GM18858 (cell line): ENCODE results near the gene CPEB3.

Experiments used
- ATAC-seq: cut with Tn5 transposase; IDR thresholded peaks from one replicate; pipeline ENCODE4 v1.9.1; 2021; ENCODE audit not compliant: unreplicated experiment

CPEB3 gene

DNA sequence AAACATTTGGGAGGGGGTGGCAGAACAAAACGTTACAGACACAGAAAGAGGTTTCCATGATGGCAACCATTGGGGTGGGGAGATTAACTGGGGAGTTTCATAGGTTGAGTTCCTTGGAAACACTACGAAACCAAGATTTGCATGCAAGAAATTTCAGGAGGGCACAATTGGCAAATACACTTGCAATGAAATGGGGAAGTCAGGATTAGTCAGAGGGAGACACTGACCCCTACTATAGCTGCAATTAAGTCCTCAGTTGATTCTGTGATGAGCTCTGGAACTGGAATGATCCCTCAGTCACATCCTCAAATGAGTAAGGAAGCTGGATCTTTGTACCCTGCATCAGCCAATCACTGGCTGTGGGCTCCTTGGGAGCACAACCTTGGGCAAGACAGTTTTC lies 22.1 kb downstream of the CPEB3 start:
- no peak for ATAC-seq

GRCh38 chr10:92267343-92267742 lies 23.5 kb downstream of the CPEB3 start:
- ATAC-seq, result peak; percentile 55

- ATAC-seq, result peak; percentile 49
Measured at GRCh38 chr10:92265687-92266258, 25.1 kb downstream of the CPEB3 start.

- no peak for ATAC-seq
Measured at GRCh38 chr10:92264249-92264648, 26.6 kb downstream of the CPEB3 start.

GRCh38 chr10:92263396-92263795 lies 27.5 kb downstream of the CPEB3 start:
- ATAC-seq, result no peak

DNA sequence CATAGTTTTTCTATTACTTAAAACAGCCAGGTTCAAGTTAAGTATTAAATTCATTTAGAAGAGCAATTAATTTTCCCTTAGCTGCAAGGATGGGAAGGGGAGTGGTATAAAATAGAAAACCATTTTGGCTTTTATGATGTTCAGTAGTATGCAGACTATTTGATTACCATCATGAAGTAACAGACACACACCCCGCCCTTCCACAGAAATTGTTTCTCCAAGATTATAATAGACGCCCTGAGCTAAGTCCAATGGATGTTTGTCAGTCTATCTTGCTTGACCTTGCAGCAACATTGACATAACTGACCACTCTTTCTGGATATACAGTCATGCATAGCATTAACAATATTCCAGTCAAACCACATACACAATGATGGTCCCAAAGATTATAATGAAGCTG lies 42.3 kb downstream of the CPEB3 start:
- no peak for ATAC-seq

GRCh38 chr10:92244796-92245195 lies 46.1 kb downstream of the CPEB3 start:
- ATAC-seq, result peak; percentile 42

- no peak for ATAC-seq
Measured at GRCh38 chr10:92242910-92243671, 47.8 kb downstream of the CPEB3 start.

DNA sequence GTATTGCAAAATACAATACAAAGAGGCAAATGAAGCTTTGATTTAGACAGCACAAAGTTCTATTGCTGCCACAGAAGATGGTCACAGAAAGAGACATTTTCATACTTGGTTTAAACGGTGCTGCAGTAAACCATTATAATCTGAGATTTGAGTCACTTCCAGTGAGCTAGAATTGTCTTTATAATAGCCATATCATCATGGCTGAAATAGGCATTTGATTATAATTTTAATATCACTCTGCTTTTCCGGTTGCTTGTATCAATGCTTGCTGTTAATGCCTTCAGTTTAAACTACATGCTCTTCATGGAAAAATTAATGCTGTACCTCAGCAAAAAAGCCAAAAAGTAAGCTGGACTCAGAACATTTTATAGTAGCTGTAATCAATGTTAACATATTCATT lies 48.5 kb downstream of the CPEB3 start:
- ATAC-seq, result no peak

DNA sequence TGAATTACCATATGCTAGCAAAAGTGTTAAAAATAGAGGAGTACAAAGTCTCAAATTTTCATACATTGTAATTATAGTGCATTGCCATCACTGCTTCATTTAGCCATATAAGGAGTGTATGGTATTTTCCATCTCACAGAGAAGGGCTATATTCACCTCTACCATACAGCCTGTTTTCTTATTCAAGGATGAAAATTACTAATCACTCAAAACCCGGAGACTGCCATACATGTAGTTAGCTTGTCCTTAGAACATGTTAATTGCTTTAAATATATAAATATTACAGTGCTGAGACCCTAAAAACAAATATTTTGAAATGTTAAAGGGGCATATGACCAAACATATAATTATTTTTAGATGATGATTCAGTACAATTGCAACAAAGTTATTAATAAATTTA lies 49.4 kb downstream of the CPEB3 start:
- no peak for ATAC-seq

DNA sequence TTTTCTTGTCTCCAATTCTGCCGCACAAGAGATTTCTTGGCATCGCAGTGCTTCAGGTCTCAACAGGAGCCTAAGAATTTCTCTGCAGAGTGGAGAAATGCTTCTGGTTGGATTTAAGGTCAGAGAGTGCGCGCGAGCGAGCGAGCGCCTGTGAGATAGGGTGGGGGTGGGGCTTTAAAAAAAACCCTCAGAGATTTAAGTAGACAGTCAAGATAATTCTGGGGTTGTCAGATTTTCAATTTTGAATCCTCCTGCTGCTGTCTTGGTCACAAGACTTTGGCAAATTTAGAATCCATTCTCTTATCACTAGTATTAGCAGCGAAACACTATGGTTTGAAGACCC lies 49.7 kb downstream of the CPEB3 start:
- ATAC-seq, result no peak

- ATAC-seq, result no peak
Measured at GRCh38 chr10:92240289-92241157, 50.4 kb downstream of the CPEB3 start.

GRCh38 chr10:92239600-92240288 lies 51.1 kb downstream of the CPEB3 start:
- ATAC-seq, result no peak

GRCh38 chr10:92239151-92239599 lies 51.7 kb downstream of the CPEB3 start:
- no peak for ATAC-seq

DNA sequence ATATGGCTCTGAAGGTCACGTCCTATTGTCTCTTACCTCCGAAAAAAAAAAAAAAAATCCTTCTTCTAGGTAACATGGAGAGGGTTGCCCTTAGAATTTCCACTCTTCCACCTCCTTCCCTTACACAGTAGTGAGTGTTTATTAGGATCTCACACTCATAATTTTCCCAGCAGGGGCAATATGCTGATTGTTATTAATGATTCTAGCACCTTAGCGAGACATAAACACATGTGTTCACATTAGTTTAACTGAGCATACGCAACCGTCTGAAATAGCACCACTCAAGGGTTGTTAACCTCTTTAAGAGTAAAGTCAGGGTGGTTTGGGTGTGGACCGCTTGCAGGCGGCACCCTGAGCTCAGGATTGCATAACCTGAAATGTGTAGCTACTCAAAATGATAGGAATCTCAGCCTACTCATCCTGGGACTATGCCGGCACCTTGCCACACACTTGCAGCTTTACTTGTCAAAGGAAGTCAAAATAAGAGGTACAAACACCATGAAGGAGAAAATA lies 52.2 kb downstream of the CPEB3 start:
- ATAC-seq, result no peak

DNA sequence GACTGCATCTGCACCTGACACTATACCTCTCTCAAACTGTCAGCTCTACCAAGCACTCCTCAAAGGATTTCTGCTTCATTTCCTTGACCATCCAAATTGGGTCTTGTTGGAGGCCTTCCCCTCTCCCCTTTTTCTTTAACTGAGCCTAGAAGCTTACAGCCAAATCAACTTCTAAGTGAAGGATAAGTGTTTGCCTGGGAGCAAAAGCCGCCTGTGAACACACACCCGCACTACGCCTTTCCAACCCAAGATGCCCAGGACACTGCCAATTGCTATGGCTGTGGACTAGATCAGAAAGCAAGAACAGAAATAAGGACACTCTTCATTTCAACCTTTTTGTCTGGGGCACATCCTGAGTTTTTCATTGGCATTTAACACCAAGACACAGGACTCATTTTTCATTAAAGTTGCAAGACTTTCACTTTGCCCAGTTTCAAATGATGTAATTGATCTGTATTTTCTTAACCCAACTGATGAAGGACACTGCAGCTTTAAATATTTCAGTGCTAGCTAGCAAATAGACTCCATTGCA lies 52.8 kb downstream of the CPEB3 start:
- ATAC-seq, result no peak

GRCh38 chr10:92231196-92231595 lies 59.7 kb downstream of the CPEB3 start:
- ATAC-seq, result no peak

DNA sequence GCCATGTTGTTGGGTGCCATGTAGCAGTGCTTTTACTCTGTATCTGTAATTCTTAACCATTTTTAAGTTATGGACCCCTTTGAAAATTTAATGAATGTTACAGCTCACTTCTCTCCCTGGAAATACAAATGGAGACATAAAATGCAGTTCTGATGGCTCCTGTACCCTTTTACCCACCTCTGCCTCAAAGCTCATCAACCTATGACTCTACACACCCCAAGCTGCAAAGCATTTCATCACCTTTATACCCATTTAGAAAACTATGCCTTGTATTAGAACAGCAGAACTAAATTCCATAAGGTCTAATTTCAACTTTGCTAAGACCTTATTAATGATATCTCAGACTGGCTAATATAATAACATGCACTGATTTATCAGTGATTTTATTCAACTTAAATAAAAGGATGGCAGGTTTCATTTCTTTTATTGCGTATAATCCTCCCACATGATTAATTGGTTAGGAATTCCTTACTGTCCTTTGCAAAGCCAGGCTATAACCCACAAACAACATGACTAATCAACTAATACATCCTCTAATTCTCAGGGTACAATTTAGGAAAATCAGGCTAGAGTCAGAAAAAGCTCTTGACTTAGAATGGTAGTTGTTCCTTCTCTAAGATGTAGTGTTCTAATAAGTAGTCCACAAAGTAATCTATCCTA lies 68.1 kb downstream of the CPEB3 start:
- ATAC-seq, result no peak

DNA sequence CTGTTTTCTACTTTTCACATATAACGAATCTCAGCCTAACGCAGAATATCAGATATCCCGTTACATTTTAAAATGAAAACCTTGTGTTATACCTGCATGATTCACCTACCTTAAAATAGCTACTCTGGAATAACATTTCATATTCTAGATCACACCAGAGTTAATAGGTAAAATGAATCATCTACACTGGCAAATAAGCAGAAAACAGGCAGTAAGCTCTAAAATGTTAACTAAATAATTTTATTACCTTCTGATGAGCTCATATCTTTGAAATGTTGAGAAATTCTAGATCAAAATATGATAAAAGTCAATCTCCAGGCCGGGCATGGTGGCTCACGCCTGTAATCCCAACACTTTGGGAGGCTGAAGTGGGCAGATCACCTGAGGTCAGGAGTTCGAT lies 71.3 kb downstream of the CPEB3 start:
- no peak for ATAC-seq

- no peak for ATAC-seq
Measured at GRCh38 chr10:92218569-92218968, 72.3 kb downstream of the CPEB3 start.
